Measurements from ENCODE around the gene GLB1L3. TPM values are rescaled to one million over a fixed set of nuclear protein-coding genes. Genes with fewer than 3 reads are reported as not detected.

Gene GLB1L3
- total RNA-seq, 4 donors from 2014 or later: not detected

DNA sequence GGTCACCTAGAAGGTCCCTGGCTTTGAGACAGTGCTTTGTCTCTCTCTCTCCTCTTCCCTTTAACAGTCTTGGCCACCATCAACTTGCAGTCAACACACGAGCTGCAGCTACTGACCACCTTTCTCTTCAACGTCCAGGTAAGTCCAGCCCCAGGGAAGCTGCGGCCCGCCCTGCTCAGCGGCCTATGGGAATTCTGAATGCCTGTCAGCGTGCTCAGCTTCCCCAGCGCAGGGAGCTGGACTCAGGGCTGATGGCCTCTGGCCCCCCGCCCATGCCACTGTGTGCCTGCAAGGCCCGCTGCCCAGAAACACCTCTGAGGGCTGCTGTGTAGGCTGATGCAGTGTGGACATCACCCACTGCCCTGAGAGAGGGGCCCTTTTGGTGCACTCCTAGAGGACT is 88.1 kb downstream of the GLB1L3 start:
- no peak overlapping the region for H3K4me3 ChIP-seq
- TF ChIP-seq CTCF (IDR thresholded peaks at IDR 0.05) (no peak), EP300 (IDR thresholded peaks at IDR 0.05) (no peak), POLR2A (IDR thresholded peaks at IDR 0.05) (no peak)
- H3K36me3 ChIP-seq: no peaks in the 10 kb centered on the region
- H3K27ac ChIP-seq: no peak overlapping the region
- H3K4me1 ChIP-seq: peaks cover 0 to 7% (median 3%) of the 10 kb centered on the region in 4 donors
- DNase-seq (ENCODE audit: low spot score in 2 of 2): no peak
- WGBS, 2 donors: 84% methylated on average over 6 of the region's 9 CpGs
- H3K27me3 ChIP-seq: no peaks in the 10 kb centered on the region
- H3K9me3 ChIP-seq: no peaks in the 10 kb centered on the region

- H3K4me1 ChIP-seq: peaks cover 0 to 4% (median 1%) of the 10 kb centered on the region in 4 donors
- 80 to 88% methylated on average over 14 to 15 of the region's 22 CpGs for WGBS, 2 donors
- no peak for DNase-seq (ENCODE audit: low spot score in 2 of 2)
- no peak for TF ChIP-seq POLR2A (IDR thresholded peaks at IDR 0.05)
- no peak for TF ChIP-seq EP300 (IDR thresholded peaks at IDR 0.05)
- TF ChIP-seq CTCF (IDR thresholded peaks at IDR 0.05): no peak
- H3K36me3 ChIP-seq: no peaks in the 10 kb centered on the region
- no peaks in the 10 kb centered on the region for H3K9me3 ChIP-seq
- no peaks in the 10 kb centered on the region for H3K27me3 ChIP-seq
- no peak overlapping the region for H3K4me3 ChIP-seq
- no peak overlapping the region for H3K27ac ChIP-seq
Measured at GRCh38 chr11:134365011-134365925, 89.1 kb downstream of the GLB1L3 start.

DNA sequence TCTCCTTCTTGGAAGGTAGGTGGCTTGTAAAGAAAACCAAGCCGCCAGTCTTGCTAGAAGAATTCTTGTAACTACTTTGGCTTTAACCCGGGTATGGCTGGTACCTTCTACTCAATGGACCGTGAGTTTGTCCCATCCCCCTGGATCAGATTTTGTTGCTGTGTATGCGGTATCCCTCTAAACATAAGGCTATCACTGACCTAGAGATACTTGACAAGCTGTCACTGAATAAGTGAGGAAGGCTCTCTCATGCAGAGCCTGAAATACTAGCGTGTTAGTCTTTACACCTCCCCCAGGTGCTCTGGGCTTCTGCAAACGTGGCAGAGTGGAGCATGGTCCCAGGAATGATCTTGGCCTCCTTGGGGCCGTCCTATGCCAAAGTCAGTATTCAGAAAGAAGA is 90.1 kb downstream of the GLB1L3 start:
- no peak for DNase-seq (ENCODE audit: low spot score in 2 of 2)
- 74 to 78% methylated on average over 7 of the region's 7 CpGs for WGBS, 2 donors

GRCh38 chr11:134367781-134368180 is 91.6 kb downstream of the GLB1L3 start:
- no peak for DNase-seq (ENCODE audit: low spot score in 2 of 2)
- WGBS, 2 donors: 88 to 89% methylated on average over 18 of the region's 18 CpGs

More for the DNA sequence above, 90.1 kb downstream of the GLB1L3 start:
- no peak overlapping the region for H3K27ac ChIP-seq
- TF ChIP-seq POLR2A (IDR thresholded peaks at IDR 0.05) (no peak), EP300 (IDR thresholded peaks at IDR 0.05) (no peak), CTCF (IDR thresholded peaks at IDR 0.05) (no peak)
- no peaks in the 10 kb centered on the region for H3K9me3 ChIP-seq
- H3K4me3 ChIP-seq: no peak overlapping the region
- H3K4me1 ChIP-seq: no peaks in the 10 kb centered on the region
- H3K27me3 ChIP-seq: no peaks in the 10 kb centered on the region
- no peaks in the 10 kb centered on the region for H3K36me3 ChIP-seq

More at GRCh38 chr11:134367781-134368180, 91.6 kb downstream of the GLB1L3 start:
- H3K36me3 ChIP-seq: no peaks in the 10 kb centered on the region
- no peaks in the 10 kb centered on the region for H3K4me1 ChIP-seq
- no peak for TF ChIP-seq CTCF (IDR thresholded peaks at IDR 0.05)
- no peak for TF ChIP-seq POLR2A (IDR thresholded peaks at IDR 0.05)
- TF ChIP-seq EP300 (IDR thresholded peaks at IDR 0.05): no peak
- no peaks in the 10 kb centered on the region for H3K27me3 ChIP-seq
- H3K27ac ChIP-seq: no peak overlapping the region
- no peak overlapping the region for H3K4me3 ChIP-seq
- H3K9me3 ChIP-seq: no peaks in the 10 kb centered on the region

Other genes with a start within 250 kb of the GLB1L3 start
- 100 to 1,000 TPM in 2 of 4 donors, 10 to 100 TPM in 2; 60.9 to 124 (median 96.5) TPM for gene JAM3, start 207.3 kb upstream of the GLB1L3 start, total RNA-seq
- 10 to 100 TPM in 2 of 4 donors, 1 to 10 TPM in 2; 8.2 to 14.7 (median 10.3) TPM for gene NCAPD3, start 52.4 kb upstream of the GLB1L3 start, total RNA-seq
- gene VPS26B, start 51.7 kb upstream of the GLB1L3 start, total RNA-seq: 10 to 100 TPM; 32.7 to 35.9 (median 33.3) TPM
- 10 to 100 TPM; 46.0 to 65.7 (median 53.3) TPM for gene THYN1, start 23.0 kb upstream of the GLB1L3 start, total RNA-seq
- 10 to 100 TPM; 26.0 to 35.1 (median 30.1) TPM for gene ACAD8, start 22.8 kb upstream of the GLB1L3 start, total RNA-seq
- 1 to 10 TPM; 2.0 to 8.1 (median 5.6) TPM for gene GLB1L2, start 55.6 kb downstream of the GLB1L3 start, total RNA-seq
- gene B3GAT1, start 135.9 kb downstream of the GLB1L3 start, total RNA-seq: 10 to 100 TPM in 2 of 4 donors, 1 to 10 TPM in 2; 6.6 to 18.0 (median 9.1) TPM